DMS53 treated with DMSO at 0.1 percent for 48 hours (cell line): Measurements from ENCODE around the gene RHOB.
"Not testable (repeated sequence)": the region's sequence is repeated elsewhere in the genome, so short reads cannot be mapped to it uniquely, and the experiment has no call there.

Experiments
- DNase-seq: peaks from one replicate; lab custom pipeline; 2025; ENCODE audit not compliant: unreplicated experiment; lab: John Stamatoyannopoulos, UW

Gene RHOB

DNA sequence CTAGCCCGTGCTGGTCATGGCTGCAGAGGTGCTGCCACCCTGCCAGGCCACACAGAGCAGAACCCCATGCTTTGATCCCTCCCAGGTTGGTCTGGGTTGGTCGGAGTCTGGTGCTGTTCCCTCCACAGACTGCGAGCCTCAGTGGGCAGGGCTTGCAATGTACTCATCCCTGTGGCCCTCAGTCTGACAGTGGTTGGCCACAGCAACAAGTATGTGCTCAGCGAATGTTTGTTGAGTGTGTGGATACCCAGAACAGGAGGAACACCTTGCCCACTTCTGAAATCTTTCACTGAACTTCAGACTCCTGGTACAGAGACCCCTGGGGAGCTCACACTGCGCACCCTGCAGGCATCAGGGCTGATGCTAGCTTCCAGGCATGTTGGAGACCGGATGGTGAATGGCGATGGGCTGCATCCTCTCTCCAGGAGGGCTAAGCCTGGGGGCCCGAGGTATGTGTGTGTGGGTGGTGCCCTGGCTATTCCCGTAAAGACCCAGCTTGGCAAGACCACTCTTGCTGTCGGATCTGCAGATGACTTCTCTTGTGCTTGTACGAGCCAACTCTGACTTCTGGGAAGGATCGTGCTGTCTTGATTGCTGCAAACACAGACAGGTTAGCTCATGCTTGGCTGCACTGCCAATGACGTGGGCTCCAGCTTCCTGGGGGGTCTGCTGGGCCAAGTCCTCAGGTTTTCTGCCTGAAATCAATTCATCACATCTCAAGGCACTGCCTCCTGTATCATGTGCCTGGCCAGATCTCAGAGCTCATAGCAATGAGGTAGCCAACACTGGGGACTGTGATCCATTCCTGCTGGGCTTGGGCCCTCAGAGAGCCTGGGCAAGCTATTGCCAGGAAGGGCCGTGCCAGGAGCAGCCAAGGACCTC lies 43.7 kb downstream of the RHOB start:
- DNase-seq = no peak

DNA sequence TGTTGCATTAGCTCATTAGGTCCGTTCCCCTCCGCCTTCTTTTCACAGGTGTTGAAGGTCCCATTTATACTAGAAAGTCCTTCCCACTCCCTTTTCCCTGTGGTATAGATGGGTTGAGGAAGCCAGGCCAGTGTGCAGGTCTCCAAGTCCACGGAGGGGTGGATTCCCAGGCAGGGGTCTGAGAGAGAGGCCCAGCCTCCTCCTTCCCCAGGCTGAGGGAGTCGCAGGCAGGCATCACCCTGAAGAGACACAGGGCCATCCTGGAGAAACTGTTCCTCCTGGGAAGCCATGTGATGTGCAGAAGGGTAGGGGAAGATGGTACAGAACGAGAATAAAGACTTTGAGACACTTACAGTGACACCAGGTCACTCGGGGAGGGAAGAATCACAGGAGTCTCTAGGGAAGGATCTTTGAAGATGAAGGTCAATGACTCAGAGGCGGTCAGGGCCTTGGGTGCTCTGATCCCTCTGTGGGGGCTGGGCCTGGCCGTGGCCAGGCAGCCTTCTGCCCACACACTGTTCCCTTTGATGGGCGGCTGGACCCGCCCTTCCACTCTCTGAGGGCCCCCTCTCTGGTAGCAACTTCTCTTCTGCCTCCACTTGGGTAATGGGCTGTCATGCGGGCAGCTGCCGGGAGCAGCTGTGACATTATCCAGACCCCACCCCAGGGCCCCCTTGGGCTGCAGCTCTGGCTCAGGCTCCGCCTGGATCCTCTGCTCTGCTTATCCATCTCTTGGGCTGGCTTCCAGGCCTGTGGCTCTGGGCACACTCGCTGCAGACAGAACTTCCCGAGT lies 45.1 kb downstream of the RHOB start:
- no peak for DNase-seq

DNA sequence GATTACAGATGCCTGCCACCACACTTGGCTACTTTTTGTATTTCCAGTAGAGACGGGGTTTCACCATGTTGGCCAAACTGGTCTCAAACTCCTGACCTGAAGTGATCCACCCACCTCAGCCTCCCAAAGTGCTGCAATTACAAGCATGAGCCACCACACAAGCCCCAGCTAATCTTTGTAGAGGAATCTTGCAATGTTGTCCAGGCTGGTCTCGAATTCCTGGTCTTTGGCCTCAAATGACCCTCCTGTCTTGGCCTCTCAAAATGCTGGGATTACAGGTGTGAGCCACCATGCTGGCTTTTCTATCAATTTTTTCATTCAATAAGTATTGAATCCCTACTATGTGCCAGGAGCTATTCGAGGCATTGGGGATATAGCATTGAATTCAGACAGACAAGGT lies 46.2 kb downstream of the RHOB start:
- DNase-seq = not testable (repeated sequence)

DNA sequence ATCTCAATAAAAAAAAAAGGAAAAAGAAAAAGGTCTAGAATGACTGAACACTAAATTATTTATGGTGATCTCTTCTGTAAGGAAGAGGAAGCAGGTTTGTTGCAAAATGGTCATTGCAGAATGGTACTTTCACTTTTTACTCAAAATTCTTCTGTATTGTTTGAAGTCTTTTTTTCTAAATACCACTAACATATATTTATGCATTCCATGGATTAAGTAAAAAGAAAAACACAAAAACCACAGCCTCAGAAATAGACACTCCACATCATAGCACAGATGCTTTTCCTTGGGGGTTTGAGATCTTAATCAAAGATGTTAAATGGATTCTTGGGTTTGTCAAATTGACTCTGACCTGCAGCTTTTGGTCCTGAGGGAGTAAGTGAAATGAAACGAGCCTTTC lies 47.4 kb downstream of the RHOB start:
- no peak for DNase-seq

DNA sequence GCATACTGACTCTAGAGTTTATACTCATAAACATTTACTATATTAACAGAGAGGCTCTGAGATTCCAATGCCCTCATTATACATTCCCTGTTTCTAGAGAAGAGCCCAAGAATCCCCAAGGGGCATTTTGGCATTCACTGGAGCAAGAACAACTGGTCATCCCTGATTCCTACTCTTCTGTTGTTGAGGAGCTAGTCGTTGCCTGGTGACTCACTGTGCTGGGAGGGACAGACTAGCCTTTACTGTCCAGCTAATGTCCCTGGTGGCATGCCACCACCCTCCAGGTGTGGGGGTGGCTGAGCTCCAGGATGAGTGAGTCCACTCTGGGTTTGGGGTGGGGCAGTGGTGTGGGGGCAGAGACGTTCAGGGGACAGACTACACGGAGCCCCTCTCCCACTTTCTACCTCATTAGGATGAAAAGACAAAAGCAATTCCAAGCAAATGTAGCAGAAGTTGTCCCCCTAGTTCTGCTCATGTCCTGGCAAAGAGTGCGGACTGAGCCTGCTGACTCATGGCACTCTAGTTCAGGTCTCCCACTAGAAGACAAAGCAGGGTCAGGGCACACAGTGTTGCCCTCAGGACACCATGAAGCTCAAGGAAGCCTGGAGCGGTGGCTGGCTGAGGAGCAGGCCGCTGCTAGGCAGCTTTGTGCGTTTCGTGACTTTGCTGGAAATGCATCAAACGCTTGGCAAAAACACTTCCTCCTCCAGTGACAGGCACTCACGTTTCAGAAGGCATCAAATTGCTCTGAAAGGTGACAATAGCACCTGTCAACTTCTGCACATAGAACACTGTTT lies 49.4 kb downstream of the RHOB start:
- DNase-seq = no peak

DNA sequence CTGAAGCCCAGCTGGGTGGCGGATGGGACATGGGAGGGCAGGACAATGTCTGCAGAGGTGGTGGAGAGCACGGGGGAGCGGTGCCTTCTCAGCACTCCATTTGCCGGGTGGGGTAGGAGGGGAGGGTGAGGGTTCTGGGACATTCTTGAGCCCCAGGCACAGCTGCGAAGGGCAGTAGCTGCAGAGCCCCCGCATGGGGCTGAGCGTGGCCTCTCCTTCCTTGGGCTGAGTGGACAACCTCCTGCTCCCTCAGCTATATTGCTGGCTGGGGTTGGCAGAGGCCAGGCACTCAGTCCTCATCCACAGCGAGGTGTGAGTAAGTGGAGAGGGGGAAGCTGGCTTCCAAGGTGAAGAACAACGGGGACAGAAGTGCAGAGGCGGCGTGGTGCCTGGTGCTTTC lies 50.1 kb downstream of the RHOB start:
- no peak for DNase-seq
